GM12873 (cell line): ENCODE measurements around the gene SMIM24.

Experiments used
- TF ChIP-seq, protein P1 (sequence below): IDR thresholded peaks from 2 replicates; pipeline ENCODE4 v1.5.1; 2012; ENCODE audit warnings: low read depth, mild to moderate bottlenecking, moderate library complexity, low read length, control low read depth; ENCODE audit not compliant: insufficient read depth; ENCODE audit errors: missing control alignments

SMIM24 gene

DNA sequence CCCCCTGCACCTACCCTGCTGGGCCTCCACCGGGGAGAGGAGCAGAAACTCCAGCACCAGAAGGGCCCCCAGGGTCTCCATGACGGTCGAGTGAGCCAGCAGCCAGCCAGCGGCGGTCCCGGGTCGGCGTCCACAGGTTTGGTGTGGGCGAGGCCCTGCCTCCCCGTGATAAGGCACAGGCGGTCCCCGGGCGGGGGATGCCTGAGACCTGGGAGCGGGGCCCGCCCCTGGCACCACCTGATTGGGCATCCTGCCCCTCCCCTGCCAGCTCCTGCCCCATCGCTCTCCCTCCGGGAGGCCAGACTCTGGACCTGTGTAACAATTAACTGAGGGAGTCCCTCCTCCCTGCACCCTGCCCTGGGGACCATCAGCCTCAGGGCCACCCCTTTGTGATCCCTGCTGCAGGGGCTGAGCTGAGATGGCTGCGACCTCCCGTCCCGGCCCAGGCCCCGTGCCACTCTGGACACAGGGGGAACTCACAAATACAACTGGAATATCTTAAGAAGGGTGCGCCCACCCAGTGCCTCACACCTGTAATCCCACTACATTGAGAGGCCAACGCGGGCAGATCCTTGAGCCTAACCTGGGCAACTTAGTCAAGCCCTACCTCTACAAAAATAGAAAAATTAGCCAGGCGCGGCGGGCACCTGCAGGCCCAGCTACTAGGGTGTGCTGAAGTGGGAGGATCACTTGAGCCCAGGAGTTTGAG is at the start of gene SMIM24:
TSS of gene SMIM24 (minus strand) at position 143 of the 709 bp plus-strand sequence. CDS start at position 81, 62 bp downstream.
- TF ChIP-seq, protein P1, sequence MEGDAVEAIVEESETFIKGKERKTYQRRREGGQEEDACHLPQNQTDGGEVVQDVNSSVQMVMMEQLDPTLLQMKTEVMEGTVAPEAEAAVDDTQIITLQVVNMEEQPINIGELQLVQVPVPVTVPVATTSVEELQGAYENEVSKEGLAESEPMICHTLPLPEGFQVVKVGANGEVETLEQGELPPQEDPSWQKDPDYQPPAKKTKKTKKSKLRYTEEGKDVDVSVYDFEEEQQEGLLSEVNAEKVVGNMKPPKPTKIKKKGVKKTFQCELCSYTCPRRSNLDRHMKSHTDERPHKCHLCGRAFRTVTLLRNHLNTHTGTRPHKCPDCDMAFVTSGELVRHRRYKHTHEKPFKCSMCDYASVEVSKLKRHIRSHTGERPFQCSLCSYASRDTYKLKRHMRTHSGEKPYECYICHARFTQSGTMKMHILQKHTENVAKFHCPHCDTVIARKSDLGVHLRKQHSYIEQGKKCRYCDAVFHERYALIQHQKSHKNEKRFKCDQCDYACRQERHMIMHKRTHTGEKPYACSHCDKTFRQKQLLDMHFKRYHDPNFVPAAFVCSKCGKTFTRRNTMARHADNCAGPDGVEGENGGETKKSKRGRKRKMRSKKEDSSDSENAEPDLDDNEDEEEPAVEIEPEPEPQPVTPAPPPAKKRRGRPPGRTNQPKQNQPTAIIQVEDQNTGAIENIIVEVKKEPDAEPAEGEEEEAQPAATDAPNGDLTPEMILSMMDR, result no peak

DNA sequence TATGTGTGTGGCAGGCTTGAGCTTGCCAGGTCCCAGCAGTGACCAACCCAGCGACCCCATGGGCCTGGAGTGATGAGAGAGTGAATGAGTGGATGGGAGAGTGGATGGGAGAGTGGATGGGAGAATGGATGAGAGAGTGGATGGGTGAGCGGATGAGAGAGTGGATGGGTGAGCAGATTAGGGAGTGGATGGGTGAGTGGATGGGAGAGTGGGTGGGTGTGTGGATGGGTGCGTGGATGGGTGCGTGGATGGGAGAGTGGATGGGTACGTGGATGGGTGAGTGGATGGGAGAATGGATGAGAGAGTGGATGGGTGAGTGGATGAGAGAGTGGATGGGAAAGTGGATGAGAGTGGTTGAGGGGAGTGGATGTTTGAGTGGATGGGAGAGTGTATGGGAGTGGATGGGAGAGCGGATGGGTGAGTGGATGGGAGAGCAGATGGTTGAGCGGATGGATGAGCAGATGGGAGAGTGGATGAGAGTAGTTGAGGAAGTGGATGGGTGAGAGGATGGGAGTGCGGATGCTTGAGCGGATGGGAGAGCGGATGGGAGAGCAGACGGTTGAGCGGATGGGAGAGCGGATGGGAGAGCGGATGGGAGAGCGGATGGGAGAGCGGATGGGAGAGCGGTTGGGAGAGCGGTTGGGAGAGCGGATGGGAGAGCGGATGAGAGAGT is 48.4 kb upstream of the SMIM24 start:
- TF ChIP-seq, protein P1, result no peak

DNA sequence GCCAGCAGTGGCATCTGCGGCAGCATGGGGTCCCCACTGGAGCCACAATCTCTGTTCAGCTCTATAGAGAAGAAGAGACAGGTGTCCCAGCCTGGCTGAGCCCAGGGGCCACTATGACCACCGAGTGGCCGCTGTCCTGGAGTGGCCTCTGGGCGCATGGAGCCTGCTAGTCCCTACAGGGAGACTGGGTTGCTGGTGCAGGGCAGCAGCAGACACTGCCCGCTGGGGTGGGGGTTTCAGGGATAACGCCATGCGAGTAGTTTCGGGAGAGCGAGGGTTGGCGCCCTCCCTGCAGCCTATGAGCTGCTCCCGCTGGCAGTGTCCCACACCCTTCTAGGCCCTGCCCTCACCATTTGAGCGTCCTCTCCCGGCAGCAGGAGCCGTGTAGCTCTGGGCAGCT is 47.8 kb upstream of the SMIM24 start:
- TF ChIP-seq, protein P1, result no peak

DNA sequence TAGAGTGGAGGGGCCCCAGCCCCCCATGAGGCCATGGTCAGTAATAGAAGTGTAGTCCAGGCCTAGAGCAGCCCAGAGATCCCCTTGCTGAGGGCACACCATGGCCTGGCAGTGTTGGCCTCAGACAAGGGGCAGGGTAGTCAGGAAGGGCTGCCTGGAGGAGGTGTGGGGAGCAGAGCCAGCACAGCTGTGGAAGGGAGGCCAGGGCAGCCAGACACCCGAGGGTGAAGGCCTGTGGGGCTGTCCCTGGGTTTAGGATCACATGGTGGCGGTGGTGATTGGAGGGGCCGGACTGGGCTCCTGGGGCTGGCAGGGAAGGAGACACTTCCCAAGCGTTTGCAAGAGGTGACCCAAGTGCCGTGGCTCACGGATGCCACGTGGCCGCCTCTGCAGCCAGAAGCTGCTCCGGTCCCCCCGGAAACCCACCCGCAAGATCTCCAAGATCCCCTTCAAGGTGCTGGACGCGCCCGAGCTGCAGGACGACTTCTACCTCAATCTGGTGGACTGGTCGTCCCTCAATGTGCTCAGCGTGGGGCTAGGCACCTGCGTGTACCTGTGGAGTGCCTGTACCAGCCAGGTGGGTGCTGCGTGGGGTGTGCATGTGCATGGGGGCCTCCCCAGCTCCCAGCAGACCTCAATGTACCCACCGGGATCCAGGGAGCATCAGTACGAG is 47.0 kb upstream of the SMIM24 start:
- TF ChIP-seq, protein P1, result no peak

DNA sequence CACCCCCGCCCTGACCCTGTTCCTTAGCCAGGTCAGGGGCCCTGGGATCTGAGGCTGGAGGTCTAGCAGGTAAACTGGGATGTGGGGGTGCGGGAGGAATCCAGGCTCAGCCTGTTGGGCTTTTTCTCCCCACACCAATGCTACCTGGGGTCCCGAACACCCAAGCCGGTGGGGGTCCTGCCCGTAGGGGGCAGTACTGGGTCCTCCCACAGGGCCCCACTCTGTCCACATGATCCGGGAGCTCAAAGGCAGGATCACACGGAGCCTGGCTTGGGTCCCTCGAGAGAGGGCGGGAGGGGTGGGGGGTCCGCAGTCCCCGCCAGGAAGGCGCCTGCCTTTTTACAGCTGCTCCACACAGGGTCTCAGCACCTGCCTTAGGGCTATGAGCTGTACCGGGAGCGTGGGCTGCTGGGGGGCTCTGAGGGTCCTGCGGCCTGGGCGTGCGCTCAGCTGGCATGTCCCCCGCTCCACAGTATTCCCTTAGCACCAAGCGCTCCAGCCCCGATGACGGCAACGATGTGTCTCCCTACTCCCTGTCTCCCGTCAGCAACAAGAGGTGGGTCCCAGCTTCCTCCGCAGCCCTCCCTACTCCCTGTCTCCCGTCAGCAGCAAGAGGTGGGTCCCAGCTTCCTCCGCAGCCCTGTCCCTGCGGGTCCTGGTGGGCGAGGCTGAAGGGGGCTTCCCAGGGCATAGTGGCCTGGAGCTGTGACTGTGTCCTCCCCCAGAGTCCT is 46.3 kb upstream of the SMIM24 start:
- TF ChIP-seq, protein P1, result peak; percentile 40

DNA sequence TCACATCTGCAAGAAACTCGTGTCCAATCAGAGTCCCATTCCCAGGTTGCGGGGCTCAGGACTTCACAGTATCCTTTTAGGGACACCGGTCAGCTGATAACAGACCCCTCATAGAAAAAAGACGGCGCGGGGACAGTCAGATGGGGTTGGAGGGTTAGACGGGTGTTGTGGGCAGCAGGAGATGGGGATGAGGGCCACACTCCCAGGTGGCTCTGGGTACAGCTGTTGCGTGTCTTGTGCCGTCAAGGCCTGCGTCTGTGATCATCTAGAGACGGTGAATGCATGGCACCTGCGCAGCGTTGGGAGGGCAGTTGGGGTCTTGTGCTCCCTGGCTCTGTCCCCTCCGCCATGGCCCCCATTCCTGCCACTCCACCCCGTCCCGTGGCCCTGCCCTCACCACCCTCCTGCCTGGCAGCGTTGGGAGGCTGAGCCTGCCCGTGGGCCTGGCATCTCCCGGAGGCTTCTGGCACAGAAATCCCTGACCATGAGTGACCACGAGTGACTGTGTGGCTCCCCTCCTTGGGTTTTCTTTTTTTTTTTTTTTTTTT is 44.7 kb upstream of the SMIM24 start:
- TF ChIP-seq, protein P1, result no peak
